DMS53 (cell line): ENCODE measurements around the gene BEAN1.
"Not testable (repeated sequence)": the region's sequence is repeated elsewhere in the genome, so short reads cannot be mapped to it uniquely, and the experiment has no call there.

Source experiments
- DNase-seq: peaks from one replicate; lab custom pipeline; 2025; lab: John Stamatoyannopoulos, UW

Gene BEAN1

GRCh38 chr16:66441586-66442375, 14.7 kb downstream of the BEAN1 start:
- no peak for DNase-seq

GRCh38 chr16:66442502-66443268, 15.6 kb downstream of the BEAN1 start:
- no peak for DNase-seq

- no peak for DNase-seq
These were observed 16.2 kb downstream of the BEAN1 start for GRCh38 chr16:66443269-66443652.

GRCh38 chr16:66444049-66444481, 17.0 kb downstream of the BEAN1 start:
- peak; percentile 34 for DNase-seq

GRCh38 chr16:66446737-66447136, 19.6 kb downstream of the BEAN1 start:
- no peak for DNase-seq

- no peak for DNase-seq
These were observed 20.4 kb downstream of the BEAN1 start for GRCh38 chr16:66447491-66447890.

- DNase-seq, result no peak
These were observed 24.5 kb downstream of the BEAN1 start for GRCh38 chr16:66451548-66451947.

- DNase-seq, result not testable (repeated sequence)
These were observed 26.1 kb downstream of the BEAN1 start for GRCh38 chr16:66453230-66453629.

- no peak for DNase-seq
These were observed 27.7 kb downstream of the BEAN1 start for GRCh38 chr16:66454751-66455150.

GRCh38 chr16:66455970-66456369, 28.9 kb downstream of the BEAN1 start:
- DNase-seq, result no peak

- no peak for DNase-seq
These were observed 30.8 kb downstream of the BEAN1 start for GRCh38 chr16:66457888-66458287.

- DNase-seq, result no peak
These were observed 31.2 kb downstream of the BEAN1 start for GRCh38 chr16:66458292-66458691.

GRCh38 chr16:66458853-66459252, 31.8 kb downstream of the BEAN1 start:
- DNase-seq, result no peak

GRCh38 chr16:66459878-66460277, 32.8 kb downstream of the BEAN1 start:
- DNase-seq, result no peak

GRCh38 chr16:66460703-66461102, 33.6 kb downstream of the BEAN1 start:
- no peak for DNase-seq

- no peak for DNase-seq
These were observed 35.8 kb downstream of the BEAN1 start for GRCh38 chr16:66462912-66463311.

GRCh38 chr16:66465946-66466345, 38.9 kb downstream of the BEAN1 start:
- DNase-seq, result not testable (repeated sequence)

- not testable (repeated sequence) for DNase-seq
These were observed 39.5 kb downstream of the BEAN1 start for GRCh38 chr16:66466636-66467035.

GRCh38 chr16:66467611-66468010, 40.5 kb downstream of the BEAN1 start:
- DNase-seq, result no peak

GRCh38 chr16:66468321-66468965, 41.3 kb downstream of the BEAN1 start:
- DNase-seq, result no peak

GRCh38 chr16:66469291-66469946, 42.3 kb downstream of the BEAN1 start:
- no peak for DNase-seq

- DNase-seq, result no peak
These were observed 43.0 kb downstream of the BEAN1 start for GRCh38 chr16:66469947-66470546.
